Measurements from ENCODE around the gene LRRC8C. TPM values are rescaled to one million over a fixed set of nuclear protein-coding genes. Genes with fewer than 3 reads are reported as not detected.

Gene LRRC8C
- total and polyA plus RNA-seq, 2 experiments from 2014 or later: 0.70 to 1.5 TPM

DNA sequence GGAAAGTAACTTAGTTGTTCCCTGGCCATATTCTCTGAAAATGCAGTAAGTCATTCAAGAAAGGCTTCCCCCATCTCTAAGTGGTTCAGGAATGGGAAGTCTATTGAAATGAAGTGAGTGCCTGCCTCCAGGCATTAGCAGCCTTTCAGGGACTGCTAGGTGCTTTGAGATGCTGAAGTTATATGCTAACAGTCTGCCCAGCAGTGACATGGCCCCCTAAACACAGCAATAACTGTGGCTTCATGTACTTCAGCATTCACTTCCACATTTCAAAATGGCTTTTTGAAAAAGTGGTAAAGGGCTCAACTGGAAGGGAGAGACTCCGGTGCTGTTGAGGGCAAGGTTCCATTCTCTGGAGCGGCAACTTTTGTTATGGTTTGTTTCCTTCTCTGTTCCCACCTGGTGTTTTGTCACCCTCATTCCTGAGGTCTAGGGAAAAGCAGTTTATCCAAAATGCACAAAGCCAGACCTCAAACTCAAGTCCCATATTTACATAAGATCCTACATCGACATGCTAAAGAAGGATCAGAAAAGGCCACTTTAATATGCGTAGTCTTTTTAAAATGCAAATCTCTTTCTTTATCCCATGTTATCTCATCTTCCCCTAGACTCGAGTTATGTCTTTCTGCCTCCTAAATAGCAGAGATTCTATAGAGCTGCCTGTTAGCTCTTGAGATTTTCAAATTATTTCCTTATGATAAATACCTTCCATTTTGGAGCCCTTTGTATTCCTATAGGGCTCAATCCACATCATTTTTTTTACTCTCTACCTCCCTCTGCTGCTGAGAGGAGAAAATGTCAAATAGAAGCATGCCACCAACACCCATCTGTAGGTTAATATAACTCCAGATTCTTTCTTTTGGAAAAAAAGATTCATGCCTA, 34.2 kb upstream of the LRRC8C start:
- no peak overlapping the region for H3K27ac ChIP-seq
- no peaks in the 10 kb centered on the region for H3K9me2 ChIP-seq (replicated peaks; ENCODE audit: insufficient read depth)
- H2AFZ ChIP-seq: peak overlapping the region; percentile 38
- no peaks in the 10 kb centered on the region for H3K36me3 ChIP-seq (replicated peaks; ENCODE audit: insufficient read depth, low read depth)
- H3K27me3 ChIP-seq: no peaks in the 10 kb centered on the region
- no peaks in the 10 kb centered on the region for H4K20me1 ChIP-seq (ENCODE audit: insufficient read depth, poor library complexity, severe bottlenecking)
- DNase-seq (ENCODE audit: low spot score): peak; percentile 33
- TF ChIP-seq EZH2 (IDR thresholded peaks at IDR 0.05; ENCODE audit: borderline replicate concordance): no peak
- TF ChIP-seq, protein P1, sequence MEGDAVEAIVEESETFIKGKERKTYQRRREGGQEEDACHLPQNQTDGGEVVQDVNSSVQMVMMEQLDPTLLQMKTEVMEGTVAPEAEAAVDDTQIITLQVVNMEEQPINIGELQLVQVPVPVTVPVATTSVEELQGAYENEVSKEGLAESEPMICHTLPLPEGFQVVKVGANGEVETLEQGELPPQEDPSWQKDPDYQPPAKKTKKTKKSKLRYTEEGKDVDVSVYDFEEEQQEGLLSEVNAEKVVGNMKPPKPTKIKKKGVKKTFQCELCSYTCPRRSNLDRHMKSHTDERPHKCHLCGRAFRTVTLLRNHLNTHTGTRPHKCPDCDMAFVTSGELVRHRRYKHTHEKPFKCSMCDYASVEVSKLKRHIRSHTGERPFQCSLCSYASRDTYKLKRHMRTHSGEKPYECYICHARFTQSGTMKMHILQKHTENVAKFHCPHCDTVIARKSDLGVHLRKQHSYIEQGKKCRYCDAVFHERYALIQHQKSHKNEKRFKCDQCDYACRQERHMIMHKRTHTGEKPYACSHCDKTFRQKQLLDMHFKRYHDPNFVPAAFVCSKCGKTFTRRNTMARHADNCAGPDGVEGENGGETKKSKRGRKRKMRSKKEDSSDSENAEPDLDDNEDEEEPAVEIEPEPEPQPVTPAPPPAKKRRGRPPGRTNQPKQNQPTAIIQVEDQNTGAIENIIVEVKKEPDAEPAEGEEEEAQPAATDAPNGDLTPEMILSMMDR (IDR thresholded peaks at IDR 0.05; ENCODE audit: poor library complexity): peak; percentile 62
- no peak for TF ChIP-seq EZH2phosphoT487 (IDR thresholded peaks at IDR 0.05; ENCODE audit: low read depth, severe bottlenecking, unreplicated experiment)
- H3K4me3 ChIP-seq: no peak overlapping the region
- 56% methylated on average over 5 of the region's 5 CpGs for WGBS (ENCODE audit: low lambda C conversion rate, missing lambda C conversion rate)
- no peak overlapping the region for H3K4me2 ChIP-seq
- H3K79me2 ChIP-seq: no peaks in the 10 kb centered on the region
- H3K9me3 ChIP-seq (ENCODE audit: low read depth): no peaks in the 10 kb centered on the region
- H3K4me1 ChIP-seq (ENCODE audit: insufficient read depth): no peaks in the 10 kb centered on the region

DNA sequence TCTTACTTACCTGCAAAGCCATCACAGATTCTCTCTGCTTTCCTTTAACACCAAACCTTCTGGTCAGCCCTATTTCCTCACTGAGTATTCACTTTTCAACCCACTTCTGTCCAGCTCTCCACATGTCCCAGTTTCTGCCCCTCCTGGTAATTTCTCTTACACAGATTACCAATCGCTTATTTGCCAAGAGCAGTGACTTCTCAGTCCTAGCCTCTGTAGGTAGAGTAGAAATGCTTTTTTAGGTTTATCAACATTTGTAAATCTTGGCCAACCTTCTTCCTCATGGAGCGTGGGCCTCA, 33.6 kb upstream of the LRRC8C start:
- H3K9me3 ChIP-seq (ENCODE audit: low read depth): no peaks in the 10 kb centered on the region
- H4K20me1 ChIP-seq (ENCODE audit: insufficient read depth, poor library complexity, severe bottlenecking): no peaks in the 10 kb centered on the region
- no peak for DNase-seq (ENCODE audit: low spot score)
- no peak overlapping the region for H3K27ac ChIP-seq
- no peaks in the 10 kb centered on the region for H3K79me2 ChIP-seq
- H3K4me2 ChIP-seq: no peak overlapping the region
- no peaks in the 10 kb centered on the region for H3K9me2 ChIP-seq (replicated peaks; ENCODE audit: insufficient read depth)
- WGBS (ENCODE audit: low lambda C conversion rate, missing lambda C conversion rate): 71% methylated on average over 2 of the region's 2 CpGs
- no peaks in the 10 kb centered on the region for H3K27me3 ChIP-seq
- TF ChIP-seq EZH2phosphoT487 (IDR thresholded peaks at IDR 0.05; ENCODE audit: low read depth, severe bottlenecking, unreplicated experiment) (no peak), EZH2 (IDR thresholded peaks at IDR 0.05; ENCODE audit: borderline replicate concordance) (no peak)
- TF ChIP-seq, protein P1 (IDR thresholded peaks at IDR 0.05; ENCODE audit: poor library complexity): no peak
- no peaks in the 10 kb centered on the region for H3K36me3 ChIP-seq (replicated peaks; ENCODE audit: insufficient read depth, low read depth)
- no peak overlapping the region for H3K4me3 ChIP-seq
- no peaks in the 10 kb centered on the region for H3K4me1 ChIP-seq (ENCODE audit: insufficient read depth)
- H2AFZ ChIP-seq: no peak overlapping the region

DNA sequence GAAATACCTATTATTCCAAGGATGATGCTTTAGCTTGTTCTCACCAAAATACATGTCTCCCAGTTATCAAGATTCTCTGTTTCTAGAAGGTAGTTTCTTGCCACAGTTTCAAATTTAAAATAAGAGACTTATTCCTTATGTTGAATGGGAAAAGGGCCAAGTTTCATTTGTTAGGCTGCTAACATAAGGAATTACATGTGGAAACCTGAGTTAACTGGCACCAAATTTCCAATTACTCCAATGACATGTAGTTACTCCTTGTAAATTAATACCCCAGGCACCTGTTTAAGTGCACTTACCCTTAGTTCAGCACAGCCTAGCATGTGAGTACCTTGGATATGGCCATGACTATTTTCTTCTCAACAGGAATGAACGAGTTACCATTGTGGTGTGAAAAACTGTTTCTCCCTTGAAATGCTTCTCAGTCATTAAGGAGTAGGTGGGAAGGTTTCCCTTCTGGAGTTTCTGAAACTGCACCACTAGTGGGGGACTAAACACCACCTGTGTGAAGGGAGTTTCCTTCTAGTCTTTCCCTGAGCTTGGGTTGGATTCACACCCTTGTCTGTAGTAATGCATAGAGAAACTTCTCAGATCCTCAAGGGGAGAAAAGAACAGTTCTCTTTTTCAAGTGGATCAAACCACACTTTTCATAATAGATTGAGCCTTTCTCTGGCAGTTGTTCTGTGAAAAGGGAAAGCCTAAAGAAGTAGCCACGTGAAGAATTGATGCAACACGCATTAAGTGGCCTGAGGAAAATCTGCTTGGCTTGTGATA, 32.3 kb upstream of the LRRC8C start:
- Histone ChIP-seq H3K4me3 (no peak overlapping the region), H4K20me1 (ENCODE audit: insufficient read depth, poor library complexity, severe bottlenecking) (no peaks in the 10 kb centered on the region), H3K4me1 (ENCODE audit: insufficient read depth) (no peaks in the 10 kb centered on the region), H3K9me3 (ENCODE audit: low read depth) (no peaks in the 10 kb centered on the region), H3K4me2 (no peak overlapping the region), H3K36me3 (replicated peaks; ENCODE audit: insufficient read depth, low read depth) (no peaks in the 10 kb centered on the region), H3K9me2 (replicated peaks; ENCODE audit: insufficient read depth) (no peaks in the 10 kb centered on the region), H3K27ac (no peak overlapping the region), H3K27me3 (no peaks in the 10 kb centered on the region), H3K79me2 (no peaks in the 10 kb centered on the region), H2AFZ (no peak overlapping the region)
- TF ChIP-seq EZH2 (IDR thresholded peaks at IDR 0.05; ENCODE audit: borderline replicate concordance): no peak
- TF ChIP-seq, protein P1 (IDR thresholded peaks at IDR 0.05; ENCODE audit: poor library complexity): no peak
- no peak for TF ChIP-seq EZH2phosphoT487 (IDR thresholded peaks at IDR 0.05; ENCODE audit: low read depth, severe bottlenecking, unreplicated experiment)
- no peak for DNase-seq (ENCODE audit: low spot score)
- WGBS (ENCODE audit: low lambda C conversion rate, missing lambda C conversion rate): 92% methylated on average over 3 of the region's 3 CpGs

All from hepatocyte (in vitro differentiated cells).